ENCODE results near the gene GNE. TPM values are rescaled to one million over a fixed set of nuclear protein-coding genes. Genes with fewer than 3 reads are reported as not detected.

The GNE gene
- total and polyA plus RNA-seq, 2 experiments from 2014 or later, result 2.2 to 15.7 TPM

- H3K36me3 Mint-ChIP-seq (ENCODE audit: low read depth), result no peaks in the 10 kb centered on the region
- no peak for DNase-seq (ENCODE audit: low spot score)
- Histone ChIP-seq H2AFZ (no peak overlapping the region), H3K4me2 (no peak overlapping the region), H3K9me2 (ENCODE audit: insufficient read depth) (no peaks in the 10 kb centered on the region), H3K4me1 (ENCODE audit: insufficient read depth) (no peaks in the 10 kb centered on the region), H3K36me3 (ENCODE audit: insufficient read depth) (no peaks in the 10 kb centered on the region), H3K27ac (ENCODE audit: low read depth) (no peak overlapping the region), H4K20me1 (replicated peaks; ENCODE audit: insufficient read depth) (no peaks in the 10 kb centered on the region), H3K27me3 (ENCODE audit: insufficient read depth) (no peaks in the 10 kb centered on the region), H3F3A (replicated peaks; ENCODE audit: low read depth) (no peaks in the 10 kb centered on the region), H3K4me3 (no peak overlapping the region), H3K79me2 (replicated peaks; ENCODE audit: insufficient read depth) (no peaks in the 10 kb centered on the region)
- H3K4me3 Mint-ChIP-seq, result no peak overlapping the region
- no peak overlapping the region for H3K27ac Mint-ChIP-seq
- no peaks in the 10 kb centered on the region for H3K9me3 Mint-ChIP-seq
- no peak for ATAC-seq
- TF ChIP-seq EZH2phosphoT487 (IDR thresholded peaks at IDR 0.05; ENCODE audit: unreplicated experiment) (no peak), REST (IDR thresholded peaks at IDR 0.05; ENCODE audit: unreplicated experiment) (no peak), CREB1 (CRISPR knock-in tag; IDR thresholded peaks at IDR 0.05; ENCODE audit: low read depth) (no peak), STAT1 (IDR thresholded peaks at IDR 0.05; ENCODE audit: unreplicated experiment) (no peak), ETS1 (IDR thresholded peaks at IDR 0.05) (no peak), POLR2AphosphoS5 (IDR thresholded peaks at IDR 0.05; ENCODE audit: low read depth) (no peak), JUNB (IDR thresholded peaks at IDR 0.05; ENCODE audit: unreplicated experiment) (no peak)
- H3K27me3 Mint-ChIP-seq (ENCODE audit: insufficient read depth, low read depth, poor library complexity), result peaks cover 5% of the 10 kb centered on the region
- peaks cover 14% of the 10 kb centered on the region for H3K4me1 Mint-ChIP-seq
These were observed 31.7 kb upstream of the GNE start for GRCh38 chr9:36289836-36290435.

GRCh38 chr9:36288070-36288469 is 29.8 kb upstream of the GNE start:
- no peak overlapping the region for H3K4me3 Mint-ChIP-seq
- ATAC-seq, result no peak
- no peaks in the 10 kb centered on the region for H3K9me2 ChIP-seq (ENCODE audit: insufficient read depth)
- no peak for DNase-seq (ENCODE audit: low spot score)
- H3K4me1 ChIP-seq (ENCODE audit: insufficient read depth), result no peaks in the 10 kb centered on the region
- H3K27me3 Mint-ChIP-seq (ENCODE audit: insufficient read depth, low read depth, poor library complexity), result peaks cover 5% of the 10 kb centered on the region
- no peaks in the 10 kb centered on the region for H4K20me1 ChIP-seq (replicated peaks; ENCODE audit: insufficient read depth)
- no peak overlapping the region for H2AFZ ChIP-seq
- H3K4me1 Mint-ChIP-seq, result peaks cover 10% of the 10 kb centered on the region
- H3K27me3 ChIP-seq (ENCODE audit: insufficient read depth), result no peaks in the 10 kb centered on the region
- H3K27ac ChIP-seq (ENCODE audit: low read depth), result no peak overlapping the region
- no peak overlapping the region for H3K4me2 ChIP-seq
- H3K79me2 ChIP-seq (replicated peaks; ENCODE audit: insufficient read depth), result no peaks in the 10 kb centered on the region
- H3K36me3 ChIP-seq (ENCODE audit: insufficient read depth), result no peaks in the 10 kb centered on the region
- H3F3A ChIP-seq (replicated peaks; ENCODE audit: low read depth), result no peaks in the 10 kb centered on the region
- no peaks in the 10 kb centered on the region for H3K9me3 Mint-ChIP-seq
- no peak overlapping the region for H3K27ac Mint-ChIP-seq
- H3K4me3 ChIP-seq, result no peak overlapping the region
- no peaks in the 10 kb centered on the region for H3K36me3 Mint-ChIP-seq (ENCODE audit: low read depth)
- no peak for TF ChIP-seq POLR2AphosphoS5 (IDR thresholded peaks at IDR 0.05; ENCODE audit: low read depth)
- TF ChIP-seq ZNF462 (CRISPR knock-in tag; IDR thresholded peaks at IDR 0.05), result no peak
- no peak for TF ChIP-seq ETS1 (IDR thresholded peaks at IDR 0.05)
- no peak for TF ChIP-seq NANOG (IDR thresholded peaks at IDR 0.05; ENCODE audit: borderline replicate concordance)
- TF ChIP-seq ZNF331 (CRISPR knock-in tag; IDR thresholded peaks at IDR 0.05; ENCODE audit: low read depth), result no peak
- TF ChIP-seq CREB1 (CRISPR knock-in tag; IDR thresholded peaks at IDR 0.05; ENCODE audit: low read depth), result no peak

All from GM23338 (cell line).